C4-2B (cell line): ENCODE measurements around the gene SPINT1.

Source experiments
- CTCF ChIP-seq: fragments of 450-650 bp; conservative IDR thresholded peaks from 2 replicates; pipeline ENCODE4 v1.5.1; 2017; ENCODE audit warnings: mild to moderate bottlenecking
- ZFX ChIP-seq: fragments of 450-650 bp; IDR thresholded peaks from 2 replicates; pipeline ENCODE4 v1.6.1; 2017

GRCh38 chr15:40832903-40833302 lies 10.9 kb upstream of the SPINT1 start:
- TF ChIP-seq CTCF, result no peak
- no peak for TF ChIP-seq ZFX
